ENCODE results near the gene IQSEC3. TPM values are rescaled to one million over a fixed set of nuclear protein-coding genes. Genes with fewer than 3 reads are reported as not detected.

IQSEC3 gene
- total and polyA plus RNA-seq, 10 of the 15 experiments (the other 5 are each of a cell fraction or from before 2014, with no cell fraction given) = not detected

DNA sequence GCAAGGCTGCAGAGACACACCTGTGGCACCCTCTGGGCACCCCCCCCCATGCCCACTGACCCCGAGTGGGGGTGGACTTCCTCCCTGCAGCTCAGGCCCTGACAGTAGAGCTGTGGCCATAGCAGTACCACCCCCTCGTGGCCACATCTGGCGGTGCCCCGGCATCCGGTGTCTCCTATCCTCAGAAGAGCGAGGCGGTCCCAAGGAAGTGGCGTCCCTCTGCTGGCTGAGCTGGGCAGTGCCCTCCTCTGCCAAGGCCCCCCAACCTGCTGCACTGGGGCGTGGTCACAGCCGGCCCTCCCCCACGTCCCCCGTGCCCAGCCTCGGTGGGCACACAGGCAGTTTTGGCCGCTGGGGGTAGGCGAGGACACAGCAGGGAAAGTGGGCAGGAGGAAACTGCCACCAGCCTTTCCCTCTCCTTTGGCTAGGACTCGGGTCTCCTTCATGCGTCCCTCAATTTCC is 153.4 kb downstream of the IQSEC3 start:
- H4K20me1 ChIP-seq (ENCODE audit: control insufficient read depth, insufficient read depth) = no peaks in the 10 kb centered on the region; the same call in 1 of the 2 replicates
- H3K9me3 ChIP-seq (replicated peaks; ENCODE audit: control insufficient read depth, insufficient read depth, low read length) = no peaks in the 10 kb centered on the region
- no peaks in the 10 kb centered on the region for H3K4me1 ChIP-seq (ENCODE audit: control insufficient read depth, insufficient read depth, low read length)
- CTCF ChIA-PET = interaction anchor here (0.6 to 1.2 kb wide), 4 partner anchors 8 to 112 kb away, joined by 4 read pairs; partner anchors contain the start of gene SLC6A13
- no peak overlapping the region for H3K4me2 ChIP-seq (ENCODE audit: control insufficient read depth, insufficient read depth)
- no peak overlapping the region for H3K9ac ChIP-seq (ENCODE audit: control insufficient read depth, insufficient read depth, low read length)
- SMC1A ChIA-PET (ENCODE audit: uncharacterized antibody, unreplicated experiment) = interaction anchor here (1.1 kb wide), 1 partner anchor 113 kb away, joined by 3 read pairs; no protein-coding TSS in a partner anchor
- H3K79me2 ChIP-seq (ENCODE audit: control insufficient read depth, insufficient read depth, low read length) = no peaks in the 10 kb centered on the region
- WGBS (ENCODE audit: insufficient coverage, insufficient replicate concordance, low lambda C conversion rate, missing lambda C conversion rate) = 14% methylated on average over 17 of the region's 17 CpGs
- POLR2A ChIA-PET = no interaction called here
- intact Hi-C loops (cut with micrococcal nuclease; ENCODE audit: unreplicated experiment) = no loop called here
- in situ Hi-C loops (cut with MboI) = no loop called here
- H2AFZ ChIP-seq (ENCODE audit: control insufficient read depth, low read depth, low read length) = no peak overlapping the region
- TF ChIP-seq SPI1 (IDR thresholded peaks at IDR 0.05; ENCODE audit: borderline replicate concordance, insufficient read depth, low read depth, low read length) = peak; percentile 37; the same call in 1 of the 2 replicates
- TF ChIP-seq RBBP5 (conservative IDR thresholded peaks at IDR 0.05) = no peak
- peak; percentile 57 for TF ChIP-seq RAD21 (IDR thresholded peaks at IDR 0.05; ENCODE audit: insufficient read depth, low read depth, low read length)
- peak; percentile 48 for TF ChIP-seq SMC3 (IDR thresholded peaks at IDR 0.05; ENCODE audit: borderline replicate concordance, low read length)
- TF ChIP-seq, protein P1, sequence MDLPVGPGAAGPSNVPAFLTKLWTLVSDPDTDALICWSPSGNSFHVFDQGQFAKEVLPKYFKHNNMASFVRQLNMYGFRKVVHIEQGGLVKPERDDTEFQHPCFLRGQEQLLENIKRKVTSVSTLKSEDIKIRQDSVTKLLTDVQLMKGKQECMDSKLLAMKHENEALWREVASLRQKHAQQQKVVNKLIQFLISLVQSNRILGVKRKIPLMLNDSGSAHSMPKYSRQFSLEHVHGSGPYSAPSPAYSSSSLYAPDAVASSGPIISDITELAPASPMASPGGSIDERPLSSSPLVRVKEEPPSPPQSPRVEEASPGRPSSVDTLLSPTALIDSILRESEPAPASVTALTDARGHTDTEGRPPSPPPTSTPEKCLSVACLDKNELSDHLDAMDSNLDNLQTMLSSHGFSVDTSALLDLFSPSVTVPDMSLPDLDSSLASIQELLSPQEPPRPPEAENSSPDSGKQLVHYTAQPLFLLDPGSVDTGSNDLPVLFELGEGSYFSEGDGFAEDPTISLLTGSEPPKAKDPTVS (IDR thresholded peaks at IDR 0.05; ENCODE audit: low read depth, low read length) = no peak
- TF ChIP-seq, protein P2, sequence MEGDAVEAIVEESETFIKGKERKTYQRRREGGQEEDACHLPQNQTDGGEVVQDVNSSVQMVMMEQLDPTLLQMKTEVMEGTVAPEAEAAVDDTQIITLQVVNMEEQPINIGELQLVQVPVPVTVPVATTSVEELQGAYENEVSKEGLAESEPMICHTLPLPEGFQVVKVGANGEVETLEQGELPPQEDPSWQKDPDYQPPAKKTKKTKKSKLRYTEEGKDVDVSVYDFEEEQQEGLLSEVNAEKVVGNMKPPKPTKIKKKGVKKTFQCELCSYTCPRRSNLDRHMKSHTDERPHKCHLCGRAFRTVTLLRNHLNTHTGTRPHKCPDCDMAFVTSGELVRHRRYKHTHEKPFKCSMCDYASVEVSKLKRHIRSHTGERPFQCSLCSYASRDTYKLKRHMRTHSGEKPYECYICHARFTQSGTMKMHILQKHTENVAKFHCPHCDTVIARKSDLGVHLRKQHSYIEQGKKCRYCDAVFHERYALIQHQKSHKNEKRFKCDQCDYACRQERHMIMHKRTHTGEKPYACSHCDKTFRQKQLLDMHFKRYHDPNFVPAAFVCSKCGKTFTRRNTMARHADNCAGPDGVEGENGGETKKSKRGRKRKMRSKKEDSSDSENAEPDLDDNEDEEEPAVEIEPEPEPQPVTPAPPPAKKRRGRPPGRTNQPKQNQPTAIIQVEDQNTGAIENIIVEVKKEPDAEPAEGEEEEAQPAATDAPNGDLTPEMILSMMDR (IDR thresholded peaks at IDR 0.05 in 2 of 3, conservative IDR thresholded peaks at IDR 0.05 in 1 of 3; ENCODE audit: control insufficient read depth in 2 of 3, extremely low read depth in 1 of 3, insufficient read depth in 1 of 3, low read depth in 3 of 3, low read length in 3 of 3) = peak; percentile 63 to 75 (median 71)
- no peak for FAIRE-seq
- no peak overlapping the region for H3K27ac ChIP-seq (ENCODE audit: control insufficient read depth, insufficient read depth)
- peak; percentile 98 for ATAC-seq
- BruUV-seq (replicated peaks) = no TSS peak
- DNase-seq (ENCODE audit: low read depth, low spot score) = no peak
- H3K27me3 ChIP-seq (replicated peaks in 1 of 2; ENCODE audit: control insufficient read depth in 2 of 2, insufficient read depth in 2 of 2, low read length in 1 of 2) = no peaks in the 10 kb centered on the region; a peak in 1 of 4 replicates
- H3K36me3 ChIP-seq (ENCODE audit: control insufficient read depth in 2 of 2, insufficient read depth in 2 of 2, low read length in 1 of 2) = no peaks in the 10 kb centered on the region
- RAD21 ChIA-PET (ENCODE audit: unreplicated experiment) = interaction anchor here (0.7 kb wide), 1 partner anchor 27 kb away, joined by 3 read pairs; no protein-coding TSS in a partner anchor
- H3K4me3 ChIP-seq = no peak overlapping the region
